ENCODE results near the gene DHRSX.
"Not testable (repeated sequence)": the region's sequence is repeated elsewhere in the genome, so short reads cannot be mapped to it uniquely, and the experiment has no call there.

Gene DHRSX

DNA sequence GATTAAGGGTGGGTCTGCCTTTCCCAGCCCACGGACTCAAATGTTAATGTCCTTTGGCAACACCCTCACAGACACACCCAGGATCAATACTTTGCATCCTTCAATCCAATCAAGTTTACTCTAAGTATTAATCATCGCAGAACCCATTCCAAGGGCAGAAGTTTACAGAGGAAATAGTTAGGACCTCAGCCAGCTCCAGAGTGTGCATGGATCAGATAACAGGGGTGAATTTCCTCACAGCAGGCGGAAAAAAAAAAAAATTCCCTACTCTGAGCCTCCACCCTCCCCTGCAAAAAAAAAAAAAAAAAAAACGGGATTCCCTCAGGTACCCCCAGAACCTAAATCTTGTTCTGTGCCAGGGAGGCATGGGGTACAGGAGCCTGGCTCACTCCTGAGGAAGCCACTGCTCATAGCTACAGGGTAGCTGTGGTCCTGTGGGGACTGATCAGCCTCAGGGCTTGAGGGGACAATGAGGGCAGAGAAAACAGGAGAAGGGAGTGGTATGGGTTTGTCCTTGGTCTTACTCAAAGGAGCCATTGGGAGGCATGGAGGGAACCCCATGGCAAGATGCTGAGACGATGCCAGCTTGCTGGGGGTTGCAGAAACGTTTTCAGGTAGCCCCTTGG lies 113.0 kb downstream of the DHRSX start:
- DNase-seq = no peak

DNA sequence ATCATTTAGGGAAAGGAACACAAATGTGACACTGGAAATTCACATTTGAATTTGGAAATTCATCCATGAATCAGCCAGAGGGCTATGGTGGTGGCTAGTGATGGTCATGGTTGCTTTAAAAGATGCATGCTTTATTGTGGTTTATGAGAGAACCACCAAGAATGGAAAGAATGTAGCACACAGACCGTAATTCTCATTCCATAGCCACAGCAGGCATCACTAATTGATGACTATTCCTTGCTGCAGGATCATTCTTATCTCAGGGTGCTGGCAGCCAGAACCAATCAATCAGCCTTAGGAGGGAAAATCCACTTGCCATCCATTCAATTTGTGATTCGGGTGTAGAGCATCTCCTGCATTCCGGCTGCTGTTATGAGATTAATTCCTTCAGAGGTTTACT lies 115.6 kb downstream of the DHRSX start:
- DNase-seq = no peak

DNA sequence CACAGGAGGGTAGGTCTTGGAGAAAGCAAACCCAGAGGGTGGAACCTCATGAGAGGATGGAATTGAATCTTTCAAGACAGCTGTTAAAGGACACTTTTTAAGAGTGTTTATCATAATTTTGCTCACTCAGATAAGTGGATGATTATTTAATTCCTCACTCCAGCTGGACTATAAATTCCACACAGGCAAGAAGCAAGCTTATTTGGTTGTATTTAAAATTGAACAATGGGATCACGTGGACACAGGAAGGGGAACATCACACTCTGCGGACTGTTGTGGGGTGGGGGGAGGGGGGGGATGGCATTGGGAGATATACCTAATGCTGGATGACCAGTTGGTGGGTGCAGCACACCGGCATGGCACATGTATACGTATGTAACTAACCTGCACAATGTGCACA lies 116.3 kb downstream of the DHRSX start:
- DNase-seq = no peak

DNA sequence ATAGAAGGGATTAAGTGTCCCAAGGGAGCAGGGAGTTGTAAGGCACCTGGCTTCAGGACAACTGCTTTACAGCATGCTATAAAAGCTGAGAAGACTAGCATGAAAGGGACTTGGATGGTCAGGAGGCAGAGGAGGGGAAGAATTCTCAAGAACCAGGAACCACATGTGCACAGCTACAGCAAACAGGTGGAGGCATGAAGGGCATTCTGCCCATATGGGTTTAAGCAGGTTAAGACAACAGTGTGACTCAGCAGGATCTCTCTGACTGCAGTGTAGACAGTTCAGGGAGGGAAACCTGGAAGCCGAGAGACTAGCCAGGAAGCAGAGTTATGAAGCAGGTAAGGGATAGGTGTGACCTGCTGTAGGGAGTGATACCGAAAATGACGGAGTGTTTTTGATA lies 117.0 kb downstream of the DHRSX start:
- no peak for DNase-seq

DNA sequence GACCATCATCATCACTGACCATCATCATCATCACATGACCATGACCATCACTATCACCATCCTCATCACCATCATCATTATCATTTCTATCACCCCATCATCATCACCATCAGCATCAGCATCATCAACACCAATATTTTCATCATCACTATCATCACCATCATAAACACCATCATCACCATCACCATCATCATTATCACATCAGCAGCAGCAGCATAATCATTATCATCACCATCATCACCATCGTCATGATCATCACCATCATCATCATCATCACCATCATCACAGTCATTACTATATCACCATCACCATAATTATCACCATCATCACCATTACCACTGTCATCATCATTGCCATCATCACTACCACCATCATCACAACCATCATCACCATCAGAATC lies 117.6 kb downstream of the DHRSX start:
- no peak for DNase-seq

DNA sequence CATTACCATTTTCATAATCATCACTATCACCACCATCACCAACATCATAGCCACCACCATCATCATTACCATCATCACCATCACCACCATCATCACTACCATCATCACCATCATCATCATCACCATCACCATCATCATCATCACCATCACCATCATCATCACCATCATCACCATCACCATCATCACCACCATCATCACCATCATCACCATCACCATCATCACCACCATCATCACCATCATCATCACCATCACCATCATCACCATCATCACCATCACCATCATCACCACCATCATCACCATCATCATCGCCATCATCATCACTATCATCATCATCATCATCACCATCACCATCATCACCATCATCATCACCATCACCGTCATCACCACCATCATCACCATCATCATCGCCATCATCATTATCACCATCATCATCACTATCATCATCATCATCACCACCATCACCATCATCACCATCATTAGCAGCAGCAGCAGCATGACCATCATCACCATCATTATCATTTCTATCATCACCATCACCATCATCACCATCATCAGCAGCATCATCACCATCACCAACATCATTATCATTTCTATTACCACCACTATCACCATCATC lies 118.2 kb downstream of the DHRSX start:
- not testable (repeated sequence) for DNase-seq

DNA sequence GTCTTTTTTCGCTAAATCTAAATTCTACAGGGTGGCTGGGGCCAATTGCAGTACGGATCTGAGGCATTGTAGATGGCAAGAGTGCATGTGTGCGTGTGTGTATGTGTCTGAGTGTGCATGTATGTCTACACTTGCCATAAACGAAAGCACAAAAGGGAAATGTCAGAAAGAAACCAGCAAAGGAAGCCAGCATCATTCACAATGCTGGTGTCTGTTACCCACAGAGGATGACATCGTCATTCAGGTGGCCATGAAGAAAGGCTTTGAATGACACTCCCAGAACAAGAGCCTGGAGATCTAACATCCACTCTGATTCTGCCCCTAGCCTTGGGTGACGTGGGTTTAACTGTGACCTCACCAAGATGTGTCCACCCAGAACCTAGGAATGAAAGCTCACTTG lies 124.6 kb downstream of the DHRSX start:
- DNase-seq = no peak

DNA sequence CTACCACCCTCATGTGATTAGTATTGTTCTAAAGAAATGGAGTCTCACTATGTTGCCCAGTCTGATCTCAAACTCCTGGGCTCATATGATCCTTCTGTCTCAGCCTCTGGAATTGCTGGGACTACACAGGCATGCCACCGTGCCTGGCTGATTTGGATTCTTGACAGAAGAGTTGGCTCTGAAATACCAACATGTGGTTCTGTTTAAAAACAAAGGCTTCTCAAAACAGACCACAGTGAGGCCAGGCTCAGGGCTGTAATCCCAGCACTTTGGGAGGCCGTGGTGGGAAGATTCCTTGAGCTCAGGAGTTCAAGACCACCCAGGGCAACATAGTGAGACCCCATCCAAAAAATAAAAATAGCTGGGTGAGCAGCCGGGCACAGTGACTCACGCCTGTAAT lies 126.7 kb downstream of the DHRSX start:
- DNase-seq = no peak

DNA sequence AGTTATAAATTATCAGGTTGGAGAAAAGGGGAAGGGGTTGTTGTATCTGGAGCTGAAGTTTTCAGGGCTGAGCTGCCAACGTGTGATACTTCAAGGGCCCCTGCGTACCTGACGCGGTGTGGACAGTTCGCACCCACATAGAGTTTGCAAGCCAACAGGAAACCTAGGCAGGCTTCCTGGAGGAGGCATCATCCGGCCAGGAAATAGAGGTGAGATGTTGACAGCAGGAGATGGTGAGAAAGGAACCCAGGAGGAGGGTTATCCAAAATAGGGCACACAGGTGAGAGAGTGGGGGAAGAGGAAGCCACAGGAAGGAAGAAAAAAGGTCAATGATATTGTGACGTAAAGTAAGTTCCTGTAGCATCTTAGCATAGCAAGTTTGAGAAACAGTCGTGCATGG lies 127.2 kb downstream of the DHRSX start:
- DNase-seq = no peak

DNA sequence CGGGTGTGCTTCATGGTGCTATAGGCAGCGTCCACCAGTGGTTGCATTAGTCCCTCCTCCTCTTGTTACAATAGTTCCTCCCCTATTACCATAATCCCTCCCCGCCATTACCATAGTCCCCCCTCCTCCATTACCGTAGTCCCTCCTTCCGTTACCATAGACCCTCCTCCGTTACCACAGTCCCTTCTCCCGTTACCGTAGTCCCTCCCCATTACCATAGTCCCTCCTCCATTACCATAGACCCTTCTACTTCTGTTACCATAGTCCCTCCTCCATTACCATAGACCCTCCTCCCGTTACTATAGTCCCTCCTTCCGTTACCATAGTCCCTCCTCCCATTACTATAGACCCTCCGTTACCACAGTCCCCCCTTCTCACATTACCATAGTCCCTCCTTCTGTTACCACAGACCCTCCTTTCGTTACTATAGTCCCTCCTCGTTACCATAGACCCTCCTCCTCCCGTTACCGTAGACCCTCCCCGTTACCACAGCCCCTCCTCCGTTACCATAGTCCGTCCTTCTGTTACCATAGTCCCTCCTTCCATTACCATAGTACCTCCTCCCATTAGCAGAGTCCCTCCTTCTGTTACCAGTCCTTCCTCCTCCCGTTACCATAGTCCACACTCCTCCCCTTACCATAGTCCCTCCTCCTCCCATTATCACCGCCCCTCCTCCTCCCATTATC lies 129.6 kb downstream of the DHRSX start:
- no peak for DNase-seq

DNA sequence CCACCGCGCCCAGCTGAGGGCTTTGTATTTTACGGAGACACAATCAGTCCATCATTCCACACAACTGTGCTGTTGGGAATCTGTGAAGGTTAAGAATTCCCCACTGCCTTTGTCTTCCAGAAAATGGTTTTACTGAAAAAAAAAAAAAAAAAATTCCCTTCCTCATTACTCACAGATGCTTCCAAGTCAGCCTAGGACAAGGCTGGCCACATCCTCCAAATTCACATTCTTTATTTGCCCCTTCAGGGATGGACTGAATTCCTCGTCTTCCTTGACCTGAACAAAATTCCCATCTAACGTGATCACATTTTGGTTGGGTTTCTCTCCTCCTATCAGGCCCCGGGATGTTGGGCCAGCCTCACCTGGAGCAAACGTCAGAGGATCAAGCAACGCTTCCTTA lies 130.3 kb downstream of the DHRSX start:
- no peak for DNase-seq

DNA sequence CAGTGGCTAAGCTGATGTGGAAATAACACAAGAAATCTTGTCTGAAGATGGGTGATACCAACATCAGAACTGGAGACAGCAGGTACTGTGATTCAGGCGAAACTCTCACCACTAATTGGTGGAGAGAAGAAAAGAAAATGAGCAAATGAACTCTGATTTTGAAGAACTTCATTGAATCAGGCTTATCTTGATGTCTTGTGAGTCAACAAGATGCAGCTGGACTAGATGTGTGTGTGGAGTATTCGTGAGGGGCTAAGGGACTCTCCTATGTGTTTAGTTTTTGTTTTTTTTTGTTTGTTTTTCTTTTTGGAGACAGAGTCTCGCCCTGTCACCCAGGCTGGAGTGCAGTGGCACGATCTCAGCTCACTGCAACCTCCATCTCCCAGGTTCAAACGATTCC lies 131.6 kb downstream of the DHRSX start:
- no peak for DNase-seq

DNA sequence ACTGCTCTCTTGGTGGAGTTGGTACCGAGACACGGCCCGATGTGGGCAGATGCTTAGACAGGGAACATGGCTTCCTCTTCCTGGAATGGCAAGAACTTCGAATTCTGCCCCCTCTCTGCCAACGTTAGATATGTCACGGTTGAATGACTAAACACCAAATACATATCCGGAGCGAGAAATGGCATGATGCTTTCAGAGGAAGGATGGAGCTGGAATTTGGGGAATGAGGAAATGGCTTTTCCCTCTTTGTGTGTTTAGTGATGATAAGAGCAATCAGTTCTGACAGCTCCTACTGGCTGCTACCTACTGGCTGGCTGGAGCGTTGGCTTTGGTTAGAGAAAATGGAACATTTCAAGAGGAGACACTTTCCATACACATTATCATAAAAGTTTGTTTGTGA lies 140.0 kb downstream of the DHRSX start:
- no peak for DNase-seq

DNA sequence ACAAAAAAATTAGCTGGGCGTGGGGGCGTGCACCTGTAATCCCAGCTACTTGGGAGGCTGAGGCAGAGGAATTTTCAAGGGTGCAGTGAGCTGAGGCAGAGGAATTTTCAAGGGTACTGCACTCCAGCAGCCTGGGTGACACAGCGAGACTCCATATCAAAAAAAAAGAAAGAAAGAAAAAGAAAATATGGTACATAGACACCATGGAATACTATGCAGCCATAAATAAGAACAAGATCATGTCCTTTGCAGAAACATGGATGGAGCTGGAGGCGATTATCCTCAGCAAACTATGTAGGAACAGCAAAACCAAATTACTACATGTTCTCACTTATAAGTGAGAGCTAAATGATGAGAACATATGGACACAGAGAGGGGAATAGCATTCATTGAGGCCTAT lies 141.3 kb downstream of the DHRSX start:
- DNase-seq = not testable (repeated sequence)

DNA sequence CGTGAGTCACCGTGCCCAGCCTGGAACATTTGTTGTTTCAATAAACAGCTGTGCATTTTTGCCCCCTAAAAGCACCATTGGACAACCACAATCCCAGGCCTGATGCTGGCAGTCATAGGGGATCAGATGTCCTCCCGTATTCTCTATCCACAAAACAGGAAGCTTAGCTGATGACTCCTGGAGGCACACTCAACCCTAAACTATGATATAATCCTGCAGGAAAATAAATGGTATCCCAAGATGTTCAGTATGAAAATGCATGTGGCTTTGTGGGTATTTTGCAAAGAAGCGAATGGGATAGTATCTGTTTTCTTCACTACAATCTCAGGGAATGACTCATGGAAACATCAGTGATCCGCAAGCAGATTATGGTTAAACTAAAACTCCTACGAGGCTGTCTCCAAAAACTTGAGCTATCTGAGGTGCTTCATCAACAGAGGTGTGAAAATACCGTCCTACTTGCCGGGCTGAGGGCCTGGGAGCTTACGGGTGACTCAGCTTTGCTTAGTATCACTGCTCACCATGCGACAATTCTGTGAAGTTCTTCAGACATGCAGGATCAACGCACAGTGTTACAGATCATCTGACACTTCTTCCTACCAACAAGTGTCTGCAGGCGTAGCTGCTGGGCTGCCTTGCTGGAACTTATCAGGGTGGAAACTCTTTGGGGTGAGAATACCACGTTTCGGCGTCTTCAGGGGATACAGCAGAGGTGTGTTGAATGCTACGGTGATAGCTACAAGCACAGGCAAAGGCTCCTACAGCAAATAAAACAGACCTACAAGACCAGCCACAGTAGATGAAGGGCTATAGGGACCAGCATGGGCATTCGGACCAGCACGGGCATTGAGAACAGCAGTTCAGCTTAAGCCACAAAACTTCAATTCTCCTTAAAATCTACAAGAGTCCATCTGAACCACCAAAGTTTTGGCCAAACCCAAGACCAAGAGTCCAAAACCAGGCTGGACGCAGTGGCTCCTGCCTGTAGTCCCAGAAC lies 148.5 kb downstream of the DHRSX start:
- no peak for DNase-seq

DNA sequence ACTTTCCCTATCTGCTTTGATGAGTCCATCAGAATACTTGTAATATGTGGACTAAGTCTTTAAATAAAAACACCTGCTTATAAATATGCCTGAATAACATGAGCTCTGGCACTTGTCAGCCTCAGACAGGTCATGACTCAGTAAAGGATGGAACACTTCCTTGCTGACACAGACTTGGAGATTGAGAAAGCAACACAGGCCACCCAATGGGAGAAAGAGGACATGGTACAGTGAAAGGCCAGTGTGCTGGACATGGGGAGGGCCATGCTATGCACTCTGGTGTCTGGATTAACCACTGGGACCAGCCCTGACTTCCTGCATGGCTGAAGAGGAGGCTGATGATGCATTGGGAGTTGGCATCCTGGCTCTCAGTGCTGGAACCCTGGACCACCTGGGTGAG lies 149.5 kb downstream of the DHRSX start:
- DNase-seq = no peak

DNA sequence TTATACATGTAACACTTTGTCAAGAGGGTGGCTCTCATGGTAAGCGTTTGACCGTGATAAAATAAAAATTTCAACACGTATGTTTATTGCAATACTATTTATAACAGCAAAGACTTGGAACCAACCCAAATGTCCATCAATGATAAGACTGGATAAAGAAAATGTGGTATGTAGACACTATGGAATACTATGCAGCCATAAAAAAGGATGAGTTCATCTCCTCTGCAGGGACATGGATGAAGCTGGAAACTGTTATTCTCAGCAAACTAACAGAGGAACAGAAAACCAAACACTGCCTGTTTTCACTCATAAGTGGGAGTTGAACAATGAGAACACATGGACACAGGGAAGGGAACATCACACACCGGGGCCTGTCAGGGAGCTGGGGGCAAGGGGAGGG lies 150.1 kb downstream of the DHRSX start:
- not testable (repeated sequence) for DNase-seq

DNA sequence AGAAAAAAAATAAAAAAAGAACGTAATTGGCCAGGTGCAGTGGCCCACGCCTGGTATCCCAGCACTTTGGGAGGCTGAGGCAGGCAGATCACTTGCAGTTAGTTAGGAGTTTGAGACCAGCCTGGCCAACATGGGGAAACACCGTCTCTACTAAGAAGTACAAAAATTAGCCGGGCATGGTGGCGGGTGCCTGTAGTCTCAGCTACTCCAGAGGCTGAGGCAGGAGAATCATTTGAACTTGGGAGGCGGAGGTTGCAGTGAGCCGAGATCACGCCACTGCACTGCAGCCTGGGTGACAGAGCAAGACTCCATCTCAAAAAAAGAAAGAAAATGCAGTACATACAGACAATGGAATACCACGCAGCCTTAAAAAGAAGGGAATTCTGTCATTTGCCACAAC lies 150.7 kb downstream of the DHRSX start:
- not testable (repeated sequence) for DNase-seq

DNA sequence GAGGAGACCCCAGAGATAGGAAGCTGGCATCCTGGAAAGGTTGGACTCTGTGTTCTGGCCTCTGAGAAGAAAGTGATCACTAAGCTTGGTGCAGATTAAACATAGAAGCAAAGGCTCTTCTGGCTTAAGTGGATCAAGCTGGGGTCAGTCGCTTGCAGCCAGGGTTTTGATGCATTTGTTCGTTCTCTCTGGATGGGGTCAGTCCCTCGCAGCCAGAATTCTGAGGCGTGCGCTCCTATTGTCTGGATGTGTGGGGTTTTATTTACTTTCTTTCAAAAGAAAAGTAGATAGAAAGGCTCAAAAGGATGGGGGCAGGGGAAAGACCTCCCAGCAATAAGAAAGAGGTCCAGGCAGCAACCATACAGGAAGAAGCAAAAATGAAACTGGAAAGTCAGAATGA lies 152.6 kb downstream of the DHRSX start:
- no peak for DNase-seq

DNA sequence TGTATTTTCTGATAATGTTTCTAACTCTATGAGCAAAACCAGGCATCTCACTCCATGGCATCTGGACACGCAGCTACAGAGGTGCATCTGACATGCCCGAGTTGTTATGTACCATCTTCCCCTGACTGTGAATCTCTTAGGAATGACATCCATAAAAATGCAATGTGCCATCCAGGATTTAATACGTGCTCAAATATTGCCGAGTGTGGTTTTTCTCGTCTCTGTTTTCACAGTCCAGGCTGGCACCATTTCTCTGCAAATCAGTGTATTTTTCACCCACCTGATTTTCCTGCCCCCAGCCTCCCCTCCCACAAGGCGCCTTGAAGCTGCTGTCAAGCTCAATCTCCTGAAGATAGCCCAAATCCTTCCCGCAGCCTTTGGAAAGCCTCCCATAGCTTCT lies 154.6 kb downstream of the DHRSX start:
- DNase-seq = no peak

DNA sequence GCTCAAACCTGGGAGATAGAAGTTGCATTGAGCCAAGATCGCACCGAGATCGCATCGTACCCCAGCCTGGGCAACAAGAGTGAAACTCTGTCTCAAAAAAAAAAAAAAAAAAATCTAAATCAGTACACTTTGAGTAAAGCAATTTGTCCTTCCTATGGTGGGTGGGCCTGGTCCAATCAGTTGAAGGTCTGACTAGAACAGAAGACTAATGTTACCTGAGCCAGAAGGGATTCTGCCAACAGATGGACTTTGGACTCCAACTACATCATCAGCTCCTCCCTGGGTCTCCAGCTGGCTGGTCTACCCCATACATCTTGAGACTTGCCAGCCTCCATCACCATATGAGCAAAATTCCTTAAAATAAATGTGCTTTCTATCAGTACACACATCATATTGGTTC lies 155.2 kb downstream of the DHRSX start:
- DNase-seq = no peak

DNA sequence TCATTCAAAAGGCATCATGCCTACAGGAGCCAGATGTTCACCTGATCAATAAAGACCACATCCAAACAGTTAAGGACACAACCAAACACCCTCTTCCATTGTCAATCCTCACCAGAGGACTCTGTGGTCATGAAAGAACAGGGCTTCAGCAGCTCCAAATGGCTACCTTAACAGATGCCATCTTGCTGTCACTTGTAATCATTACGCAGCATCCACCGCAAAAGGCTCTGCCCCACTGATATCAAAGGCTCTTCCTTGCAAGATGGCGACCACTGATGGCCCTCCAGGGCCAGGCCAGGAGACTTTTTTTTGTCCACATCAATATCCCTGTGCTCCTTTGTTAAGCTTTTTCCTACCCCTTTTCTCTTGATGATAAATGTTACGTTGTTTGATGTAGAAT lies 157.4 kb downstream of the DHRSX start:
- DNase-seq = no peak

DNA sequence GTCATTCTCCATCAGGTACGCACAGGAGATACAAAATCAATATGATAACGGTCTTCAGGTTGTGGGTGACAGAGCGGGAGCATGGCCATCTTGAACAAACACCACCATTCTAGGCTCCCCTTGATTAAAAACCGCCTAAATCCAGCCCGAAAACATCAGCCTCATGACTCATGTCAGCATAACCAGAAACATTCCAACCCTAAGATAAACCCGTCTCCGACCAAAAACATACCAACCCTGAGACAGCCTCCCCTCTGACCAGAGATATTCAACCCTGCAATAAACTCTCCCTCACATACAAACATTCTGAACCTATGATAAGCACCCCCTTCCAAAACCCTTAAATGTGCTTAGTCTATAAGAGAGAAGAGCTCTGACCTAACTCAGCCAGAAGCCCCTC lies 157.9 kb downstream of the DHRSX start:
- DNase-seq = no peak
